Measurements from ENCODE around the gene SH2D4B.

SH2D4B gene

GRCh38 chr10:80537736-80538480 lies at the start of gene SH2D4B:
Gene SH2D4B (plus strand): TSS chr10:80537902. CDS start chr10:80538332, 430 bp downstream.
- Histone ChIP-seq H3K4me3 (ENCODE audit: insufficient read length, low read depth) (no peak within 1 kb of the TSS), H3K27me3 (ENCODE audit: insufficient read depth, insufficient read length) (no peaks in the 10 kb centered on the region), H3K9ac (ENCODE audit: insufficient read length, low read depth) (no peak within 1 kb of the TSS), H3K9me3 (ENCODE audit: insufficient read depth, low read length) (no peaks in the 10 kb centered on the region), H3K36me3 (ENCODE audit: insufficient read depth, insufficient read length, low read length) (no peaks in the 10 kb centered on the region), H3K4me1 (ENCODE audit: insufficient read depth, insufficient read length) (no peaks in the 10 kb centered on the region)
- TF ChIP-seq SUZ12 (IDR thresholded peaks at IDR 0.05; ENCODE audit: extremely low read depth, insufficient read depth, insufficient read length) (no peak), YY1 (IDR thresholded peaks at IDR 0.05; ENCODE audit: insufficient read depth, insufficient read length) (no peak), ZNF274 (IDR thresholded peaks at IDR 0.05; ENCODE audit: low read depth, low read length) (no peak)
- DNase-seq (ENCODE audit: low read depth, low spot score), result no peak

GRCh38 chr10:80488539-80489066 lies 49.1 kb upstream of the SH2D4B start:
- Histone ChIP-seq H3K27me3 (ENCODE audit: insufficient read depth, insufficient read length) (no peaks in the 10 kb centered on the region), H3K9ac (ENCODE audit: insufficient read length, low read depth) (no peak overlapping the region), H3K36me3 (ENCODE audit: insufficient read depth, insufficient read length, low read length) (peaks cover 32% of the 10 kb centered on the region), H3K9me3 (ENCODE audit: insufficient read depth, low read length) (no peaks in the 10 kb centered on the region), H3K4me3 (ENCODE audit: insufficient read length, low read depth) (no peak overlapping the region), H3K4me1 (ENCODE audit: insufficient read depth, insufficient read length) (peaks cover 4% of the 10 kb centered on the region)
- DNase-seq (ENCODE audit: low read depth, low spot score), result no peak
- TF ChIP-seq YY1 (IDR thresholded peaks at IDR 0.05; ENCODE audit: insufficient read depth, insufficient read length), result no peak
- no peak for TF ChIP-seq ZNF274 (IDR thresholded peaks at IDR 0.05; ENCODE audit: low read depth, low read length)
- no peak for TF ChIP-seq SUZ12 (IDR thresholded peaks at IDR 0.05; ENCODE audit: extremely low read depth, insufficient read depth, insufficient read length)

GRCh38 chr10:80489371-80490112 lies 48.2 kb upstream of the SH2D4B start:
- peaks cover 32% of the 10 kb centered on the region for H3K36me3 ChIP-seq (ENCODE audit: insufficient read depth, insufficient read length, low read length)
- no peak overlapping the region for H3K9ac ChIP-seq (ENCODE audit: insufficient read length, low read depth)
- peaks cover 4% of the 10 kb centered on the region for H3K4me1 ChIP-seq (ENCODE audit: insufficient read depth, insufficient read length)
- no peak overlapping the region for H3K4me3 ChIP-seq (ENCODE audit: insufficient read length, low read depth)
- no peaks in the 10 kb centered on the region for H3K27me3 ChIP-seq (ENCODE audit: insufficient read depth, insufficient read length)
- no peaks in the 10 kb centered on the region for H3K9me3 ChIP-seq (ENCODE audit: insufficient read depth, low read length)
- TF ChIP-seq SUZ12 (IDR thresholded peaks at IDR 0.05; ENCODE audit: extremely low read depth, insufficient read depth, insufficient read length) (no peak), YY1 (IDR thresholded peaks at IDR 0.05; ENCODE audit: insufficient read depth, insufficient read length) (no peak), ZNF274 (IDR thresholded peaks at IDR 0.05; ENCODE audit: low read depth, low read length) (no peak)
- DNase-seq (ENCODE audit: low read depth, low spot score), result no peak

- H3K4me3 ChIP-seq (ENCODE audit: insufficient read length, low read depth), result no peak overlapping the region
- no peak overlapping the region for H3K9ac ChIP-seq (ENCODE audit: insufficient read length, low read depth)
- TF ChIP-seq ZNF274 (IDR thresholded peaks at IDR 0.05; ENCODE audit: low read depth, low read length) (no peak), SUZ12 (IDR thresholded peaks at IDR 0.05; ENCODE audit: extremely low read depth, insufficient read depth, insufficient read length) (no peak), YY1 (IDR thresholded peaks at IDR 0.05; ENCODE audit: insufficient read depth, insufficient read length) (no peak)
- H3K27me3 ChIP-seq (ENCODE audit: insufficient read depth, insufficient read length), result no peaks in the 10 kb centered on the region
- no peaks in the 10 kb centered on the region for H3K4me1 ChIP-seq (ENCODE audit: insufficient read depth, insufficient read length)
- no peaks in the 10 kb centered on the region for H3K9me3 ChIP-seq (ENCODE audit: insufficient read depth, low read length)
- DNase-seq (ENCODE audit: low read depth, low spot score), result no peak
- H3K36me3 ChIP-seq (ENCODE audit: insufficient read depth, insufficient read length, low read length), result peaks cover 39% of the 10 kb centered on the region
Measured at GRCh38 chr10:80491251-80492102, 46.2 kb upstream of the SH2D4B start.

GRCh38 chr10:80492848-80493521 lies 44.7 kb upstream of the SH2D4B start:
- no peak overlapping the region for H3K9ac ChIP-seq (ENCODE audit: insufficient read length, low read depth)
- H3K4me1 ChIP-seq (ENCODE audit: insufficient read depth, insufficient read length), result peaks cover 5% of the 10 kb centered on the region

GRCh38 chr10:80493522-80494051 lies 44.1 kb upstream of the SH2D4B start:
- no peaks in the 10 kb centered on the region for H3K27me3 ChIP-seq (ENCODE audit: insufficient read depth, insufficient read length)
- DNase-seq (ENCODE audit: low read depth, low spot score), result no peak
- H3K9me3 ChIP-seq (ENCODE audit: insufficient read depth, low read length), result no peaks in the 10 kb centered on the region
- H3K36me3 ChIP-seq (ENCODE audit: insufficient read depth, insufficient read length, low read length), result peaks cover 39% of the 10 kb centered on the region
- TF ChIP-seq SUZ12 (IDR thresholded peaks at IDR 0.05; ENCODE audit: extremely low read depth, insufficient read depth, insufficient read length) (no peak), YY1 (IDR thresholded peaks at IDR 0.05; ENCODE audit: insufficient read depth, insufficient read length) (no peak), ZNF274 (IDR thresholded peaks at IDR 0.05; ENCODE audit: low read depth, low read length) (no peak)
- no peak overlapping the region for H3K9ac ChIP-seq (ENCODE audit: insufficient read length, low read depth)
- H3K4me3 ChIP-seq (ENCODE audit: insufficient read length, low read depth), result no peak overlapping the region
- H3K4me1 ChIP-seq (ENCODE audit: insufficient read depth, insufficient read length), result peaks cover 11% of the 10 kb centered on the region

More at GRCh38 chr10:80492848-80493521, 44.7 kb upstream of the SH2D4B start:
- Histone ChIP-seq H3K36me3 (ENCODE audit: insufficient read depth, insufficient read length, low read length) (peaks cover 39% of the 10 kb centered on the region), H3K27me3 (ENCODE audit: insufficient read depth, insufficient read length) (no peaks in the 10 kb centered on the region), H3K4me3 (ENCODE audit: insufficient read length, low read depth) (no peak overlapping the region), H3K9me3 (ENCODE audit: insufficient read depth, low read length) (no peaks in the 10 kb centered on the region)
- no peak for TF ChIP-seq YY1 (IDR thresholded peaks at IDR 0.05; ENCODE audit: insufficient read depth, insufficient read length)
- no peak for TF ChIP-seq SUZ12 (IDR thresholded peaks at IDR 0.05; ENCODE audit: extremely low read depth, insufficient read depth, insufficient read length)
- TF ChIP-seq ZNF274 (IDR thresholded peaks at IDR 0.05; ENCODE audit: low read depth, low read length), result no peak
- DNase-seq (ENCODE audit: low read depth, low spot score), result no peak
